ELR (cell line): ENCODE results near the gene TMTC1.

ENCODE experiments used
- DNase-seq: peaks from one replicate; pipeline ENCODE4 v3.0.0-alpha.2; 2015; ENCODE audit warnings: low read depth

Gene TMTC1

GRCh38 chr12:29780084-29780483 is 3.7 kb downstream of the TMTC1 start:
- DNase-seq: no peak

GRCh38 chr12:29778531-29778930 is 5.2 kb downstream of the TMTC1 start:
- no peak for DNase-seq

- DNase-seq: no peak
Measured at GRCh38 chr12:29773076-29773475, 10.7 kb downstream of the TMTC1 start.

GRCh38 chr12:29771786-29772185 is 12.0 kb downstream of the TMTC1 start:
- DNase-seq: no peak

- no peak for DNase-seq
Measured at GRCh38 chr12:29771165-29771564, 12.6 kb downstream of the TMTC1 start.

- no peak for DNase-seq
Measured at GRCh38 chr12:29769162-29769858, 14.4 kb downstream of the TMTC1 start.

GRCh38 chr12:29768372-29768771 is 15.4 kb downstream of the TMTC1 start:
- no peak for DNase-seq

GRCh38 chr12:29763301-29763683 is 20.4 kb downstream of the TMTC1 start:
- no peak for DNase-seq

GRCh38 chr12:29762637-29763300 is 21.0 kb downstream of the TMTC1 start:
- DNase-seq: no peak

- no peak for DNase-seq
Measured at GRCh38 chr12:29759950-29760349, 23.8 kb downstream of the TMTC1 start.

- no peak for DNase-seq
Measured at GRCh38 chr12:29756741-29757390, 26.9 kb downstream of the TMTC1 start.

- DNase-seq: no peak
Measured at GRCh38 chr12:29754235-29755189, 29.2 kb downstream of the TMTC1 start.

- no peak for DNase-seq
Measured at GRCh38 chr12:29752121-29752520, 31.6 kb downstream of the TMTC1 start.

GRCh38 chr12:29751676-29752075 is 32.1 kb downstream of the TMTC1 start:
- DNase-seq: no peak

GRCh38 chr12:29750928-29751220 is 32.9 kb downstream of the TMTC1 start:
- no peak for DNase-seq

- DNase-seq: no peak
Measured at GRCh38 chr12:29750131-29750927, 33.4 kb downstream of the TMTC1 start.

GRCh38 chr12:29744365-29744764 is 39.4 kb downstream of the TMTC1 start:
- DNase-seq: no peak

GRCh38 chr12:29743801-29744200 is 39.9 kb downstream of the TMTC1 start:
- DNase-seq: no peak

GRCh38 chr12:29743077-29743476 is 40.7 kb downstream of the TMTC1 start:
- no peak for DNase-seq

GRCh38 chr12:29742646-29743045 is 41.1 kb downstream of the TMTC1 start:
- no peak for DNase-seq
